IMR-90 (cell line): Measurements from ENCODE around the gene NIPAL3. TPM values are rescaled to one million over a fixed set of nuclear protein-coding genes. Genes with fewer than 3 reads are reported as not detected.

Source experiments
- ATAC-seq: fragments of 200-7000 bp; cut with Tn5 transposase; 2 replicates; pipeline ENCODE4 v1.9.1; 2020; ENCODE audit warnings: low read depth, mild to moderate bottlenecking, moderate library complexity
- BruUV-seq: library from RNA; stranded (reverse); fragments of 400-500 nt; replicated peaks from 2 replicates; lab custom pipeline; 2021; lab: Mats Ljungman, UMichigan
- CTCF ChIA-PET: fragments of 300-600 bp; formaldehyde crosslinking; extraction: SDS; loops from one replicate; lab custom pipeline; 2021; ENCODE audit warnings: antibody characterized with exemption; lab: Yijun Ruan, JAX
- POLR2A ChIA-PET: fragments of 300-600 bp; sonication (Branson Sonifier 250); formaldehyde crosslinking; loops from one replicate; lab custom pipeline; 2022; ENCODE audit warnings: antibody characterized with exemption; ENCODE audit not compliant: unreplicated experiment; lab: Charles Lee
- DNase-seq: peaks from one replicate; pipeline ENCODE4 v3.0.0; 2013
- H2AFZ ChIP-seq: replicated peaks from 2 replicates; pipeline ENCODE3; 2013; ENCODE audit warnings: low read length, mild to moderate bottlenecking; ENCODE audit not compliant: poor library complexity
- H2AK5ac ChIP-seq: 2 replicates; pipeline ENCODE4 v1.6.1; 2013; ENCODE audit warnings: low read depth, low read length, inconsistent platforms
- H2AK9ac ChIP-seq: replicated peaks from 2 replicates; pipeline ENCODE3; 2013; ENCODE audit warnings: mild to moderate bottlenecking, low read depth, low read length, moderate library complexity; ENCODE audit not compliant: poor library complexity
- H2BK120ac ChIP-seq: 2 replicates; pipeline ENCODE4 v1.6.1; 2013; ENCODE audit warnings: low read depth, low read length, inconsistent platforms
- H2BK15ac ChIP-seq: 3 replicates; pipeline ENCODE4 v1.6.1; 2013; ENCODE audit warnings: low read depth, low read length, inconsistent platforms
- H2BK20ac ChIP-seq: 2 replicates; pipeline ENCODE4 v1.6.1; 2013; ENCODE audit warnings: low read depth, mild to moderate bottlenecking, inconsistent platforms, low read length, moderate library complexity
- H2BK5ac ChIP-seq: 2 replicates; pipeline ENCODE4 v1.6.1; 2013; ENCODE audit warnings: mild to moderate bottlenecking, low read depth, low read length, inconsistent platforms; ENCODE audit not compliant: poor library complexity, severe bottlenecking
- H3K14ac ChIP-seq: replicated peaks from 2 replicates; pipeline ENCODE4 v1.6.1; 2013; ENCODE audit warnings: low read depth, low read length, inconsistent platforms
- H3K18ac ChIP-seq: 2 replicates; pipeline ENCODE4 v1.6.1; 2013; ENCODE audit warnings: low read depth, low read length, control low read depth
- H3K23ac ChIP-seq: 2 replicates; pipeline ENCODE4 v1.6.1; 2013; ENCODE audit warnings: low read depth, low read length, inconsistent platforms
- H3K27ac ChIP-seq: 2 replicates; pipeline ENCODE4 v1.5.1; 2013; ENCODE audit warnings: mild to moderate bottlenecking, control low read depth, low read length; ENCODE audit not compliant: insufficient read depth
- H3K27me3 ChIP-seq: 2 replicates; pipeline ENCODE4 v1.6.1; 2013; ENCODE audit warnings: low read length; ENCODE audit not compliant: control insufficient read depth, insufficient read depth
- H3K36me3 ChIP-seq: 2 replicates; pipeline ENCODE4 v1.6.1; 2013; ENCODE audit warnings: low read length, mixed read lengths; ENCODE audit not compliant: control insufficient read depth, insufficient read depth
- H3K4ac ChIP-seq: 2 replicates; pipeline ENCODE4 v1.6.1; 2013; ENCODE audit warnings: low read depth, low read length, inconsistent platforms
- H3K4me1 ChIP-seq: 2 replicates; pipeline ENCODE4 v1.6.1; 2013; ENCODE audit warnings: low read length, mixed read lengths; ENCODE audit not compliant: control insufficient read depth, insufficient read depth
- H3K4me2 ChIP-seq: 2 replicates; pipeline ENCODE4 v1.6.1; 2013; ENCODE audit warnings: low read depth, mild to moderate bottlenecking, control low read depth, low read length, moderate library complexity
- H3K4me3 ChIP-seq: 2 replicates; pipeline ENCODE4 v1.5.1; 2013; ENCODE audit warnings: low read depth, mild to moderate bottlenecking, control low read depth, low read length, moderate library complexity; ENCODE audit not compliant: insufficient read depth
- H3K56ac ChIP-seq: 2 replicates; pipeline ENCODE4 v1.6.1; 2013; ENCODE audit warnings: low read length, inconsistent platforms; ENCODE audit not compliant: insufficient read depth; ENCODE audit errors: extremely low read depth
- H3K79me1 ChIP-seq, 2 experiments: 2 replicates each; pipeline ENCODE4 v1.6.1; 2013; ENCODE audit warnings: low read length in 2 of 2, inconsistent platforms in 1 of 2, low read depth in 1 of 2
- H3K9ac ChIP-seq: 2 replicates; pipeline ENCODE4 v1.6.1; 2013; ENCODE audit warnings: low read depth, low read length, control low read depth
- H3K9me1 ChIP-seq: 2 replicates; pipeline ENCODE4 v1.6.1; 2013; ENCODE audit warnings: low read length, inconsistent platforms; ENCODE audit not compliant: insufficient read depth
- H3K9me3 ChIP-seq: 2 replicates; pipeline ENCODE4 v1.6.1; 2013; ENCODE audit warnings: low read length; ENCODE audit not compliant: control insufficient read depth, insufficient read depth
- H4K20me1 ChIP-seq: 2 replicates; pipeline ENCODE4 v1.6.1; 2013; ENCODE audit warnings: low read length, inconsistent platforms; ENCODE audit not compliant: insufficient read depth
- H4K5ac ChIP-seq: 2 replicates; pipeline ENCODE4 v1.6.1; 2013; ENCODE audit warnings: mild to moderate bottlenecking, low read depth, low read length, control low read depth
- H4K8ac ChIP-seq, 2 experiments: 2 replicates each; pipeline ENCODE4 v1.6.1; 2013; ENCODE audit warnings: low read depth in 2 of 2, low read length in 2 of 2, control low read depth in 1 of 2, inconsistent platforms in 1 of 2
- H4K91ac ChIP-seq: 2 replicates; pipeline ENCODE4 v1.6.1; 2013; ENCODE audit warnings: low read depth, low read length, inconsistent platforms; ENCODE audit not compliant: insufficient read depth
- BHLHE40 ChIP-seq: fragments of 150-350 bp; IDR thresholded peaks from 2 replicates; pipeline ENCODE4 v1.6.1; 2016; ENCODE audit warnings: mild to moderate bottlenecking, low read depth, low read length
- CEBPB ChIP-seq: IDR thresholded peaks from 2 replicates; pipeline ENCODE4 v1.6.1; 2012; ENCODE audit warnings: low read depth, low read length, improper control_type of control experiment
- CHD1 ChIP-seq: IDR thresholded peaks from 2 replicates; pipeline ENCODE4 v1.6.1; 2012; ENCODE audit warnings: low read depth, low read length, improper control_type of control experiment
- MAFK ChIP-seq: IDR thresholded peaks from 2 replicates; pipeline ENCODE4 v1.6.1; 2012; ENCODE audit warnings: low read depth, low read length, improper control_type of control experiment
- POLR2A ChIP-seq: IDR thresholded peaks from 2 replicates; pipeline ENCODE4 v1.6.1; 2012; ENCODE audit warnings: mild to moderate bottlenecking, low read depth, low read length
- RCOR1 ChIP-seq: IDR thresholded peaks from 2 replicates; pipeline ENCODE4 v1.6.1; 2012; ENCODE audit warnings: mild to moderate bottlenecking, low read length, improper control_type of control experiment; ENCODE audit not compliant: insufficient replicate concordance
- RFX5 ChIP-seq: IDR thresholded peaks from 2 replicates; pipeline ENCODE4 v1.8.0; 2012; ENCODE audit warnings: low read depth, mild to moderate bottlenecking, low read length, moderate library complexity
- WGBS, 2 experiments: methylation state at CpG; one replicate each; pipeline versions ENCODE4 v1.1.5 to v1.1.7; 2013; ENCODE audit warnings: missing lambda C conversion rate in 2 of 2; ENCODE audit not compliant: insufficient read length in 1 of 2; ENCODE audit errors: extremely low coverage in 2 of 2; 5-methylcytosine and 5-hydroxymethylcytosine counted together
- dilution Hi-C: fragments of 300-500 bp; cut with HindIII; formaldehyde crosslinking; loops from one replicate; pipeline ENCODE4 v1.14.3; 2018; ENCODE audit warnings: low sequenced_read_pairs; ENCODE audit not compliant: unreplicated experiment
- in situ Hi-C: fragments of 300-500 bp; cut with MboI; formaldehyde crosslinking; loops from 3 replicates; pipeline ENCODE4 v1.14.3; 2019; ENCODE audit warnings: low sequenced_read_pairs, inconsistent platforms, mixed read lengths
- intact Hi-C: fragments of 100-400 bp; cut with micrococcal nuclease; formaldehyde crosslinking; loops from 2 replicates; pipeline ENCODE4 v1.10.0; 2022
- polyA plus RNA-seq, 3 experiments: library from polyadenylated mRNA; depleted of rRNA; stranded (reverse); fragments of >200 nt; gene quantifications; 2 replicates each; pipeline ENCODE4 v1.2.3, GENCODE V29; 2012; ENCODE audit warnings: low replicate concordance in 1 of 3
- total RNA-seq: library from RNA; depleted of rRNA; stranded (reverse); fragments of >200 nt; gene quantifications from 2 replicates; pipeline ENCODE4 v1.2.3, GENCODE V29; 2012
- TF ChIP-seq, protein P1 (sequence below): fragments of 150-350 bp; IDR thresholded peaks from 2 replicates; pipeline ENCODE4 v1.6.1; 2017; ENCODE audit warnings: mild to moderate bottlenecking, antibody characterized with exemption, low read length, low read depth

NIPAL3 gene
- total and polyA plus RNA-seq, 2 of the 4 experiments (the other 2 are of a cell fraction) = 55.0 to 123 TPM

DNA sequence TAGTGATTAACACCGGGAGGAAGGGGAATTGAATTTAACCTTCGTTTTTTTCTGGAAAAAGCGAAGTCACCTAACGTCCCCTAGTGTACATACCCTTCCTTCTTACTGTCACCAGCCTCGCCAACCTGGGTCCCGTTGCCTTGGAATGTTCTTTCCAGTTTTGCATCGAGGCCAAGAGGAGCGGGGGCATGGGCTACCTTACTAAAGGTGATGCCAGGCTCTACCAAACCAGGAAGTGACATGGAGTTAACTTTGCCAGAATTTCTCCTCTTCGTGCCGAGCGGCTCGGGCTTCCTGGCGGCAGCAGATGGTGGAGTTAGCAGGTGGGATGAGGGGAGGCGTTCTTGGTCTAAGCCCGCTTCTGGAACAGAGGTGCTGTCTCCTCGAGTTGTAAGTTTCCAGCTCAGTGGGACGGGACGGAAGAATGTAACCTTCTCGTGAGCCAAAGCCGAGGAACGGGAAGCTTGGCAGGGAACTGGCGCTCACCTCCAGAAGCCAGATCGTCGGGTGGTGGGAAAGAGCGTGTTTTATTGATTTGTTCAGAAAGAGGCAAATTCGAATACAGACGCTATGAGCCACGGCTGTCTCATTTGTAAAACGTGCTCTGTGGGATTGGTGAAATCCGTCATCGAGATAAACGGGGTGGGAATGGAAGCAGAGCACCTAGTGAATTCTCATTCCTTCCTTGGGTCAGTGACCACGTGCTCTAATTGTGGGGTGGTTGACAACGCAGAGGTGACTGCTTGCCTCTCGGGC lies 486 bp downstream of the NIPAL3 start:
- no peak for TF ChIP-seq RFX5
- TF ChIP-seq CEBPB = no peak
- TF ChIP-seq CHD1 = no peak
- no peak for TF ChIP-seq MAFK
- TF ChIP-seq BHLHE40 = no peak
- no peak for TF ChIP-seq RCOR1
- TF ChIP-seq, protein P1, sequence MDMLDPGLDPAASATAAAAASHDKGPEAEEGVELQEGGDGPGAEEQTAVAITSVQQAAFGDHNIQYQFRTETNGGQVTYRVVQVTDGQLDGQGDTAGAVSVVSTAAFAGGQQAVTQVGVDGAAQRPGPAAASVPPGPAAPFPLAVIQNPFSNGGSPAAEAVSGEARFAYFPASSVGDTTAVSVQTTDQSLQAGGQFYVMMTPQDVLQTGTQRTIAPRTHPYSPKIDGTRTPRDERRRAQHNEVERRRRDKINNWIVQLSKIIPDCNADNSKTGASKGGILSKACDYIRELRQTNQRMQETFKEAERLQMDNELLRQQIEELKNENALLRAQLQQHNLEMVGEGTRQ = peak; percentile 29; the same call in 1 of the 2 replicates
- TF ChIP-seq POLR2A = no peak; the same call in 1 of the 2 replicates
- Histone ChIP-seq H2AK9ac (peak overlapping the region; percentile 88), H3K4me3 (peak overlapping the region; percentile 69), H4K5ac (peak overlapping the region; percentile 73), H4K8ac (peak overlapping the region; percentile 80 to 87), H3K9me1 (peaks cover 12% of the 10 kb centered on the region), H3K9ac (peak overlapping the region; percentile 67), H2AFZ (peak overlapping the region; percentile 85), H2BK15ac (peak overlapping the region; percentile 77), H2AK5ac (peak overlapping the region; percentile 66), H3K9me3 (no peaks in the 10 kb centered on the region), H4K20me1 (no peaks in the 10 kb centered on the region), H3K4me2 (peak overlapping the region; percentile 89), H3K4ac (peak overlapping the region; percentile 94), H3K18ac (peak overlapping the region; percentile 74), H3K36me3 (peaks cover 3% of the 10 kb centered on the region; the same call in 1 of the 2 replicates), H3K27me3 (no peaks in the 10 kb centered on the region), H3K79me1 (peaks cover 27 to 64% of the 10 kb centered on the region in 2 experiments), H2BK120ac (peak overlapping the region; percentile 93), H3K27ac (peak overlapping the region; percentile 72), H4K91ac (peak overlapping the region; percentile 94), H2BK20ac (peak overlapping the region; percentile 93), H3K14ac (peak overlapping the region; percentile 78), H3K56ac (peak overlapping the region; percentile 87), H2BK5ac (peak overlapping the region; percentile 87), H3K4me1 (peaks cover 18% of the 10 kb centered on the region), H3K23ac (peak overlapping the region; percentile 97)
- in situ Hi-C loops (no loop called here), dilution Hi-C loops (no loop called here), intact Hi-C loops (loop anchor here (2.0 to 10.0 kb wide), 2 partner anchors 87 to 329 kb away; partner anchors contain the start of genes CLIC4 and RCAN3)
- ATAC-seq = no peak
- WGBS, 2 experiments = 11% methylated on average over 23 of the region's 35 CpGs; no CpG with 5 or more reads in 1 of the 2 experiments
- peak; percentile 28 for DNase-seq
- ChIA-PET CTCF (interaction anchor here (0.5 to 1.7 kb wide), 8 partner anchors 16 to 577 kb away, joined by 3 to 7 read pairs (median 4); no protein-coding TSS in a partner anchor), POLR2A (no interaction called here)
- no TSS peak for BruUV-seq
